BE2C (cell line): Measurements from ENCODE around the gene BMI1.

Experiments used
- DNase-seq: peaks from one replicate; pipeline ENCODE4 v3.0.0-alpha.2; 2020
- H3K27me3 ChIP-seq: fragments of 250-450 bp; sonication (Bioruptor Pico); 2 replicates; pipeline ENCODE4 v1.5.1; 2020; ENCODE audit warnings: mild to moderate bottlenecking
- H3K36me3 ChIP-seq: fragments of 250-450 bp; sonication (Bioruptor Pico); 2 replicates; pipeline ENCODE4 v1.5.1; 2020; ENCODE audit warnings: mild to moderate bottlenecking
- H3K4me1 ChIP-seq: fragments of 250-450 bp; sonication (Bioruptor Pico); 2 replicates; pipeline ENCODE4 v1.5.1; 2020
- H3K4me3 ChIP-seq: 2 replicates; pipeline ENCODE4 v1.5.1; 2011; ENCODE audit warnings: low read depth, low read length
- H3K9me3 ChIP-seq: fragments of 250-450 bp; sonication (Bioruptor Pico); 2 replicates; pipeline ENCODE4 v1.5.1; 2020
- CTCF ChIP-seq: IDR thresholded peaks from 2 replicates; pipeline ENCODE4 v1.5.1; 2012; ENCODE audit warnings: mild to moderate bottlenecking, low read depth, low read length

Gene BMI1

DNA sequence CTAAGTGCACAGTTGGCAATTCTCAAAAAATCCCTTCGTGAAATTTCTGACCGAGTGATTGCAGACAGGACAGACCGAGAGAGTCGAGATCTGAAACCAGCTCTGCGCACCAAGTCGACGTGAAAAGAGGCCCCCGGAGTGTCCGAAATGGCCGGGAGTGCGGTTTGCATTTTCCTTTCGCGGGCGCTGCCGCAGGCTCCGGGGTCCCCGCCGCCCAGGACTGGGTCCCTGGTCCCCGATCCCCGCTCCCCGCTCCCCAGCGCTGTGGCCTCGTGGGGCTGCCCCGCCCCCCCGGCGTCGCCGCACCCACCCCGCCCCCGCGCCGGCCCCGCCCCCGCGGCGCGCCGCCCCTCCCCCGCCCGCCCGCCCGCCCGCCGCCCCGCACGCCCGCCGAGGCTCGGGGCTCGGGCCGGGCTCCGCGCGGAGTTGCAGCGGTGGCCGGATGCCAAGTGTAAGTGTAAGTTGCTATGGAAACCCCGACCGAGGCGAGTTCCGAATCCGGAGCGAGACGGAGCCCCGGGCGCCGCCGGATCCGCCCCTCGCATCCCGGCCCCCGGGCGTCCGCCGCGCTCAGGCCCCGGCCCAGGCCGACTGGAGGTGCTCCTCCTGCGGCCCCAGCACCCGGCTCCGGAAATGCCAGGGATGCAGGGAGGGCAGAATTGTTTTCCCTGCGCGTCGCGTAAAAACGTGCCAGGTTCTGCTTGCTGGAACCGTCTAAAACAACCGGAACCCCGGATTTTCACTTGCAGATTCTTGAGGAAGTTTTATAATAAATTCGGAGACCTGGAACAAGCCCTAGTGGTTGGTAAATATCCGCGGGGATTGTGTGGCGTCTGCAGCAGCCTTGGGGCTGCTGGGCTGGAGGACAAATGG lies 4.6 kb downstream of the BMI1 start:
- peaks cover 17% of the 10 kb centered on the region for H3K4me1 ChIP-seq
- peak overlapping the region; percentile 64 for H3K4me3 ChIP-seq
- H3K36me3 ChIP-seq, result peaks cover 18% of the 10 kb centered on the region
- peaks cover 13% of the 10 kb centered on the region for H3K27me3 ChIP-seq
- peak; percentile 74 for DNase-seq
- no peaks in the 10 kb centered on the region for H3K9me3 ChIP-seq
- TF ChIP-seq CTCF, result no peak

DNA sequence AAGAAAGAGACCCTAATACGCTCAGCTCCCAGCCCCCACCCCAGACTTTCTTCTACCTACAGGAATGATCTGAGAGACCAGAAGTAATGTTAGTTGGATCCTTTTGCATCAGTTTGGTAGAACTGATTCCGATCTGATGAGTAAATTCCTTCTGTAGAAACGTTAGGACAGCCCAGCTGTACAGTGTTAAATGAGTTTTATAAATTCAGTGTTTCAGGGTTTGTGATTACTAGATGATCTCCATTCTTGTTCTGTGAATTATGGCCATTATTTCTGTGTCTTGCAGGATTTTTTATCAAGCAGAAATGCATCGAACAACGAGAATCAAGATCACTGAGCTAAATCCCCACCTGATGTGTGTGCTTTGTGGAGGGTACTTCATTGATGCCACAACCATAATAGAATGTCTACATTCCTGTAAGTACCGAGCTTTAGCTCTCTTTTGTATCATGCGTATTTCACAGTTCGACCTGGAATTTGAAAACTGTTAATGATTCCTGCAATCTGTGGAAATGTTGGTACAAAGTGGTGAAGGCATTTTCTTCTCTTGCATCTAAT lies 5.3 kb downstream of the BMI1 start:
- H3K4me3 ChIP-seq, result peak overlapping the region; percentile 62
- H3K36me3 ChIP-seq, result peaks cover 18% of the 10 kb centered on the region
- peaks cover 13% of the 10 kb centered on the region for H3K27me3 ChIP-seq
- DNase-seq, result no peak
- peaks cover 17% of the 10 kb centered on the region for H3K4me1 ChIP-seq
- TF ChIP-seq CTCF, result no peak
- H3K9me3 ChIP-seq, result no peaks in the 10 kb centered on the region

DNA sequence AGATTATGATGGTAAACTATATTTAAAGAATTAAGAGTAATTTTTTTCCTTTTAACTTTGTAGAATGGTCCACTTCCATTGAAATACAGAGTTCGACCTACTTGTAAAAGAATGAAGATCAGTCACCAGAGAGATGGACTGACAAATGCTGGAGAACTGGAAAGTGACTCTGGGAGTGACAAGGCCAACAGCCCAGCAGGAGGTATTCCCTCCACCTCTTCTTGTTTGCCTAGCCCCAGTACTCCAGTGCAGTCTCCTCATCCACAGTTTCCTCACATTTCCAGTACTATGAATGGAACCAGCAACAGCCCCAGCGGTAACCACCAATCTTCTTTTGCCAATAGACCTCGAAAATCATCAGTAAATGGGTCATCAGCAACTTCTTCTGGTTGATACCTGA lies 8.3 kb downstream of the BMI1 start:
- Histone ChIP-seq H3K4me1 (peaks cover 9% of the 10 kb centered on the region), H3K4me3 (no peak overlapping the region), H3K36me3 (peaks cover 18% of the 10 kb centered on the region), H3K27me3 (no peaks in the 10 kb centered on the region), H3K9me3 (no peaks in the 10 kb centered on the region)
- no peak for DNase-seq
- no peak for TF ChIP-seq CTCF

- DNase-seq, result no peak
- no peak for TF ChIP-seq CTCF
- peaks cover 18% of the 10 kb centered on the region for H3K36me3 ChIP-seq
- no peak overlapping the region for H3K4me3 ChIP-seq
- H3K4me1 ChIP-seq, result no peaks in the 10 kb centered on the region
- H3K9me3 ChIP-seq, result no peaks in the 10 kb centered on the region
- H3K27me3 ChIP-seq, result peaks cover 15% of the 10 kb centered on the region
Observed at GRCh38 chr10:22332116-22332692, 11.3 kb downstream of the BMI1 start.

DNA sequence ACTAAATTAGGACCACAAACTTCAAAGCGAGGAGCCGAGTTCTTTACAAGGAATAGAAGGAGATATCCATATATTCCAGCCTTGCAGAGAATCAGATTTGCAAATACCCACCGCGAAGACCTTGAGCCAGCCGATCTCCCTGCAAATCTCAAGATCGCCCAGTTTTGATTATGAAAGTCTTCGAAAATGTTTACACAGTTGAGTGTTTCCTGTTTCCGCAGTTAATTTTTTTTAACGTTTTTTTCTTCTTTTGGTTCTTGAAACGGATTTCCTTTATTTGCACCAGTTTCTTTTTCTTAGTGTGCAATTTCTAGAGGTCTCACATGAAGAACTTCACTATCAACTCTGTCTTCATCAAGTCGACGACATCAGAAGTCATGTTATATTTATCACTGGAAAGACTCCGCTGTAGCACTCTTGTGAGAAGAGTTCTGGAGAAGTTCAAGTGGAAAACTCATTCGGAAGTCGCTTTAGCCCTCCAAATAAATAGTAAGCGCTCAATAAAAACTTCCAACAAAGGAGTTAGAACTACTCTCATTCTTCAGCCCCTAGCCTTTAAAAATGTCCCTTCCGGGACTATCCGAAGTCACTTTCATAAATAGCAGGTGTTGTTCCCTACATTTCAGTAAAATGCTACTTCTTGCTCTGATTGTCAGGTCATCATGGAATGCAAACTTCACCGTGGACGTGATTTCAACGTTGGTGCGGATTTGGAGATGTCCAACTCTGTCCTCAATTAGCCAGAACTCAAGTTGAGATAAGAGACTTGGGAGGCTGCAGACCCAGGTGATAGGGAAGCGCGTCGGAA lies 12.5 kb downstream of the BMI1 start:
- Histone ChIP-seq H3K27me3 (peaks cover 27% of the 10 kb centered on the region), H3K4me3 (no peak overlapping the region), H3K36me3 (peaks cover 17% of the 10 kb centered on the region), H3K9me3 (no peaks in the 10 kb centered on the region), H3K4me1 (no peaks in the 10 kb centered on the region)
- TF ChIP-seq CTCF, result no peak
- DNase-seq, result no peak
